ENCODE measurements around the gene SEC22B. TPM values are rescaled to one million over a fixed set of nuclear protein-coding genes. Genes with fewer than 3 reads are reported as not detected.
"Not testable (repeated sequence)": the region's sequence is repeated elsewhere in the genome, so short reads cannot be mapped to it uniquely, and the experiment has no call there.

The SEC22B gene
- total RNA-seq, 1 donor from 2014 or later, result 34.9 TPM

DNA sequence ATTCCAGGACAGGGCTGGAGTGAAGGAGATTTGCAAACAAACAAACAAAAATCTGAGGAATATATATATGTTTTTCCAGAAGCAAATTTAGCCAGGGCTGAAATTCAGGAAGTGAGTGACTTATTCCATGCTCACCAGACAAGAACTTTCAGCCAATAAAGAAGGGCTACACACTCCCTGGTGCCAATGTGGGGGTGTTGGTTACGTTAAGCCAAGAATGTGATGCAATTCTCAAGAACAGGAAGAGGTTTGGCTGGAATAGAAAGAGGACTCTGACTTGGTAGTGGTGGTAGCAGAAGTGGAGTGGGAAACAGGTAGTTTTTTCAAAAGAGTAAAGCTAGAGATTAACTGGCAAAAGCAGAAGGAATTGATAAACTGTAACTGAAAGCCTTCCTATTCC, 31.7 kb downstream of the SEC22B start:
- not testable (repeated sequence) for DNase-seq

DNA sequence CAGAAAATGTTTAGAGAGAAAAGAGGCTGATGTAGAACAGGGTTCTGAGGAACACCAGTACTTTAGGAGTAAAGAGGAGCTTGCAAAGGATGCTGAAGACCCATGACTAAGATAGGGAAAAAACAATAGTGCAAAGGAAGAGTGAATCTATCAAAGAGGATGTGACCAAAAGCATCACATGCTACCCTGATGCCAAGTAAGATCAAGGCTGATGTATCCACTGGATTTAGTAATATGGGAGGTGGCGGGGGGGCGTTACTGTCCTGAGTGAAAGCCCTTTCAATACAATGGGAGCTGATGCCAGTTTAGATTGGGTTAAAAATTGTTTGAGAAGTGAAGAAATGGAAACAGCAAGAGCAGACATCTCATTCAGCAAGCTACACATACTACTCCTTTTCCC, 32.2 kb downstream of the SEC22B start:
- DNase-seq, result not testable (repeated sequence)

DNA sequence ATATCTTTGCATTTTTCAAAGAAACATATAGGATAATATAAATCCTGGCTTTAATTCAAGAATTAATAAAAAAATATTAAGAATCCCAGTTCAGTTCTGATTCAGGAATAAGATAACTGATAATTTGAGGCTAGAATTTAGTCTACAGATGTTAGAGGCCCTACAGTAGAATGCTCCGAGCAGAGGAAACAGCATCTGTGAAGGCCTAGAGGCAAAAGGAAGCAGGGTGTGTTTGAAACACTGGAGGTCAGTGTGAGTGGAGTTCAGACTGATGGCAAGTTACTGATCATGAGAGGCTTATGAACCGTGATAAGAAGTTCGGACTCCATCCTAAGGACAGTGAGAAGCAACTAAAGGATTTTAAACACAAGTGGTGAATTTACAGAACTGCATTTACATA, 33.0 kb downstream of the SEC22B start:
- DNase-seq, result not testable (repeated sequence)

GRCh38 chr1:120142512-120143263, 33.6 kb downstream of the SEC22B start:
- not testable (repeated sequence) for DNase-seq

DNA sequence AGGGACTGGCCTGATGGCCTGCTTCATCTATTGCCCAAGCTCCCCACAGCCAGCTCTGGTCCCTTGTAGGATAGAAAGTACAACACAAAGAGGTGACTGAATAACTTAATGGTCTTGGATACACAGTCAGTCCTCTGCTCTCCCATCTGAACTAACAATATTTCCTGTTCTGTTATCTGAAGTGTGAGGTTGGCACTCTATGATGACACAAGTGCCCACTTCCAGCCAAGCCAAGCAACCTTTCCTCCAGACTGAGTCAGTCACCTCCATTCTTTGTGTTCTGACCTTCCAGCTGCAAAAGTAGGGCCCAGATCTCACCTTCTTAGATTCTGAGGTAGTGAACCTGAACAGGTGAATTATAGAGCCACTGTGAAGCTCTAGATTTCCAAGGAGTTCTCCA, 34.5 kb downstream of the SEC22B start:
- DNase-seq, result not testable (repeated sequence)

GRCh38 chr1:120140656-120141265, 35.6 kb downstream of the SEC22B start:
- not testable (repeated sequence) for DNase-seq

GRCh38 chr1:120136086-120136485, 40.2 kb downstream of the SEC22B start:
- not testable (repeated sequence) for DNase-seq

DNA sequence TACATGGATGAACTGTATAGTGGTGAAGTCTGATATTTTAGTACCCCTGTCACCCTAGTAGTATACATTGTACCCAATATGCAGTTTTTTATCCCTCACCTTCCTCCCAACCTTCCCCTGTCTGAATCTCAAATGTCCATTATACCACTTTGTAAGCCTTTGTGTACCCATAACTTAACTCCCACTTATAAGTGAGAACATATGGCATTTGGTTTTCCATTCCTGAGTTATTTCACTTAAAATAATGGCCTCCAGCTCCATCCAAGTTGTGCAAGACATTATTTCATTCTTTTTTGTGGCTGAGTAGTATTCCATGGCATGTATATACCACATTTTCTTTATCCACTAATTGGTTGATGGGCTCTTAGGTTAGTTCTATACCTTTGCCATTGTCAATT, 42.4 kb downstream of the SEC22B start:
- DNase-seq, result not testable (repeated sequence)

DNA sequence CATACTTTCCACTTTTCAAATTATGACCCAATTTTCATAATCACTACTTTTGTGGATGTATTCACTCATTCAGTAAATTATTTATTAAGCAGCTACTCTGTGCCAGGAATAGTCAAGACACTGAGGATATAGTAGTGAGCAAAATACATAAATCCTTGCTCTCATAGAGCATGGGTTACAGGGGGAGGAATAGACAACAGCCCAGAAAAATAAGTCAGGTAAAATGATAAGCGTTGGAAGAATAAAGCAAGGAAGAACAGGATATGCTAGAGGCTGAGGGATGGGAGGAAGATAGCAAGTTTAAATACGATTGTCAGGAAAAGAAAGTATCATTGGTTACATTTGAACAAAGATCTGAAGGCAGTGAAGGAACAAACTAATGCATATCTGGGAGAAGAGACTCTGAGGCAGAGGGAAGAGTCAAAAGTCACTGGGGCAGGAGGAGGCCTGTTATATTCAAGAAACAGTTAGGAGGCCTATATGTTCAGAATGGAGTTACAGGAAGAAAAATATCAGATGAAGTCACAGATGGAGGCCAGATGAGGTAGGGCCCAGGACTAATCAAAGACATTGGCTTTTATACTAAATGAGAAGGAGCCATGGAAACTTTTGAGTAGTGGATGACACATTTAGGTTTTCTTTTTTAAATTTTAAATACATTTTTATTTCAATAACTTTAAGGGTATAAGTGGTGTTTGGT, 42.9 kb downstream of the SEC22B start:
- no peak for DNase-seq

GRCh38 chr1:120132406-120132763, 43.9 kb downstream of the SEC22B start:
- DNase-seq, result not testable (repeated sequence)

DNA sequence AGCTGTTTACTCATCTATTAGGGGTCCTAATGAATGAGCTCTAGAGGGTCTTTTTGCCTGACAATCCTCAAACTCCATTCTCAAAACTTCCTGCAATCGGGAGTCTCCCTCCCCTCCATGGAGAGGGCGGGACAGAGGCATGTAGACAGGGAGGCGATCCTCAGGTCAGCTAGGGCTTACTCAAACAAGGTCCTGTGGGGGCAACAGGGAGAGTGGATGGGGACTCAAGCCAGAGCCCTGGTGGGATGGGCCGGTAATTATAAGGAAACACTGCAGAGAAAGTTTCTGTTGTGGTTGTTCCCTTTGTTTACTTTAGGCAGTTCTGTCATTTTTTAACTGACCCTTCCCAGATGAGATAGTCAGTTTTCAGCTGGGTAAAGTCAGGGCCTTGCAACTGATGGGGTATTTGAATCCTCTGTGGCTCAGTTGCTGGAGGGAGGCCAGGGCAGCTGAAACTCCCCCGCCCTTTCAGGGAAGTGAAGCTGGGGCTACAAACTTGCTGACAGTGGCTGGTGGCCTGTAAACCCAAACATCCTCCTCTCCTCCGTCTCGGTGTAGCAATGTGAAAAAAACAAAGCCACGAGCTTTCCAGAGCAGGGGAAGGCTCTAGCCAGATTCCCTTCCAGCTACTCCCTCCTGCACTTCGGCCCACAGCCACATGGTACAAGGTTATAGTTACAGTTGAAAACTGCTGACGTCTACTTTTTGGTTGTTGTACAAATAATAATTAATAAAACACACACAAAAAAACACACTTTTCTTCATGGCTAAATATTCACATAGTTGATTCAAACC, 44.5 kb downstream of the SEC22B start:
- DNase-seq, result not testable (repeated sequence)

DNA sequence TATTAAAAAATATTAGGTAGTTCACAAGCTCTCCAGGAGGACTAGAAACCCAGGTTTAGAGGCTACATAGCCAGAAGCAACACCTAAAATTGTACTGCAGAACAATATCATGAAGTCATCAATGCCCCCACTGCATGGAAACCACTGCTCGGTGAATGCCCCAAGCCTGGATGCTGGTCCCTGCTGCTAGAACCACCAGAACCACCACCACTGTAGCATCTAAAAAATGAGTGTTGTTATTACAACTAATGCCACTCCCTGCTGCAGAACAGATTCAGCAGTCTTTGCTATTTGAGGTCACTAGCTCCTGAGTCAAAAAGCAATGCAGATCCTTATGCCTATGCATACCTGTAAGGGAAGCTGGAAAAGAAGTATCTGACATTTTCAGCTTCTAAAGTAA, 48.4 kb downstream of the SEC22B start:
- DNase-seq, result not testable (repeated sequence)

- not testable (repeated sequence) for DNase-seq
These were observed 50.1 kb downstream of the SEC22B start for GRCh38 chr1:120126216-120126615.

DNA sequence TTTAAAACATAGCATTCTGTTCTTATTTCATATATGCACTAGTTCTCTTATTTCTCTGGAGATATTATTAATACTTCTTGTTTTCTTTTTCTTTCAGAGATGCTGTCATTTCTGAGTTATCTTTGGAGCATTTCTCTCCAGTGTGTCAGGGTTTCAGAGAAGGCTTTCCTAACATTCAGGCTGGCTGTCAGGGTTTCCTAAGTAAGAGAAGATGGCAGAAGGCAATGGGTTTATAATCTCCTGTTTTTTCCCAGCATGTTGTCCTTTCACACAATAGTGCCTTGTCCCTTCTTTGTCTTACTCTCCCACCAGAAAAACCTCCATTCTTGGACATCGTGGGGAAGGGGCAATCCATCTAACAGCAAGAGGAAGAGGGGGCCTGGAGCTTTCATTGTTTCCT, 51.7 kb downstream of the SEC22B start:
- not testable (repeated sequence) for DNase-seq

DNA sequence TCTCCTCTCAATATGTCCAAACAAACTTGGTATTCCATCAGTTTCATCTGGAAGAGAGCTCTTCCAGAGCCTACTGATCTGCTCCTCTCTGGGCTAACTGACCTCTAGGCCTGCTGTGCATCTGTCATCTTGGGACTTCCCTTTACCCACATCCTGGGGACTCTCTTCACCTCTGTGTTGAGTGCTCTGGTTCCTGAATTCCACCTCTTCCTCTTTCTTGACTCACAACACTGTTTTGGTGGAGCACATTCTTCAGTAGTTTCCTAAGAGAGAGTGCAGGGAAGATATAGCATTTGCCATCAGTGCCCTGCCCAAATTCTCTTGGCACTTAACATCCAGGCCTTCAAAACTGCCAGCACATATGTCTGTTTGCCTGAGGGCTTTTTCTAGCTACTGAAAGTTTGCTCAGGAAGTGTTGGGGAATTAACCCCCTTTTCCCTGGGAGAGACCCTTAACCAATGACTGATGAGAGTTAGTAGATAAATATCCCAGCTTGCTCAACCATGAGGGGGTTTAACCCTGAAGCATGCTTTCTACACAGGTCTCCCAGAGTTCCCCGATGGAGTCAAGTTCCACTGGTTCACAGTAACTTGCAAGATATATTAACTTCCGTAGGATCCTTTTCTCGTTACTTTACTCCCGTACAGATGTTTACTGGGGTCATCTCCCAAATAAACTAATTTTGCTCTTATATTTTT, 52.4 kb downstream of the SEC22B start:
- DNase-seq, result not testable (repeated sequence)

GRCh38 chr1:120122262-120122893, 53.9 kb downstream of the SEC22B start:
- not testable (repeated sequence) for DNase-seq

DNA sequence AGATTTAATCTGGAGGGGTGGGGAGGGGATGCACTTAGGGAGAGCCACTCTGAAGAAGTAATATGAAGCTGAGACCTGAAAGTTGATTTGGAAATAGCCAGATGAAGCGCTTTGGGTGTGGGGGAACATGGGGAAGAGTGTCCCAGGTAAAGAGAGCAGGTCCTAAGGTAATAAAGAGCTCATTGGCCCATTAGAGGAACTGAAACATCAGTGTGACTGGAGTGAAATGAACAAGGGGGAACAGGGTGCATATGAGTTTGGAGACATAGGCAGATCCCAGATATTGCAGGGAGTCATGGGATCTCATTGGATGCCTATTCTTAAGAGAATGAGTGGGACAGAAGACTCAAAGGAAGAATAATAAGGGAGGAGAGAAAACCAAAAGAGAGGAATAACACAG, 54.5 kb downstream of the SEC22B start:
- not testable (repeated sequence) for DNase-seq

DNA sequence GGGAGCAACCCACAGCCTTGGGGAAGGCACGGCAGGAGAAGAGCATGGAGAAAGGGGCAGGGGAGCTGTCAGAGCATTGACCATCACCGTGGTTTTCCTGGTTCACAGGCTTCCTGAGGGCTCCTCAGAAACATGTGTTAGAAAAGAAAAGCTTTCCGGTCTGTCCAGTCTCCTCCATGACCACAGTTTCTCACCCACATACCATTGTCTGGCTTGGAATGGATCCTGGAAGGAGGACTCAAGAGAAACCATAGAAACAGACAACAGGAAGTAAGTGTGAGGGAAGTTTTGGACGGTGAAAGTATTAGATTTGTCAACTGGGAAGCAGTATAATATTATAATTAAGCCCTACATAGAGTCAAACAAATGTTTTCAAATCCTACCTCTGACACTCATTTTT, 55.8 kb downstream of the SEC22B start:
- DNase-seq, result not testable (repeated sequence)

- not testable (repeated sequence) for DNase-seq
These were observed 58.7 kb downstream of the SEC22B start for GRCh38 chr1:120117371-120118177.

DNA sequence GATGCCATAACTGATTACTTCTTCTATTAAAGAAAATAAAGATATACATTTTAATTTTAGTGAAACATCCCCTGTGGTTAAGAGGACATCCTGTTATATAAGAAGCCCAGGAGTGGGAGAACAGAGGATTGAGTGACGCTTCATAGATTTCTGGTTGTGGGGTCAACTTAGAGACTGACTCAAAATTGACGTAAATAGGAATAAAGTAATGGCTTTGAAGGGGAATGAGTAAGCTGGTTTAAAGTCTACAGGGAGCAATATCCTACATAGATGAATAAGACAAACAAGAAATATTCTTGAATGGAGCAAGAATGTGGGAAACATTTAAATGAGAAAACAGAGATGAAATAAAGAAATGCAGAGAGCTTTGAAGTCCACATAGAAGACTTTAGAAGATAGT, 60.2 kb downstream of the SEC22B start:
- DNase-seq, result not testable (repeated sequence)

All from occipital lobe (tissue), 2 donors.